Upper lobe of left lung (tissue), 6 donors: ENCODE results near the gene MNAT1. TPM values are rescaled to one million over a fixed set of nuclear protein-coding genes. Genes with fewer than 3 reads are reported as not detected.

Experiments
- ATAC-seq, 2 donors: fragments of 200-7000 bp; cut with Tn5 transposase; one replicate each; pipeline ENCODE4 v1.9.1; 2022; ENCODE audit warnings: mild to moderate bottlenecking in 2 of 2, moderate library complexity in 2 of 2; ENCODE audit not compliant: low FRiP score in 2 of 2
- DNase-seq, 2 donors: peaks; one replicate each; pipeline ENCODE4 v3.0.0-alpha.2; 2019 to 2020
- H3K27ac ChIP-seq, 4 donors: fragments of 200-600 bp; sonication (generic); one replicate each; pipeline ENCODE4 v1.5.1; 2016 to 2019
- H3K27me3 ChIP-seq, 4 donors: fragments of 200-600 bp; sonication (generic); one replicate each; pipeline ENCODE4 v1.5.1; 2017 to 2019
- H3K36me3 ChIP-seq, 4 donors: fragments of 200-600 bp; sonication (generic); one replicate each; pipeline ENCODE4 v1.5.1; 2016 to 2019
- H3K4me1 ChIP-seq, 4 donors: fragments of 200-600 bp; sonication (generic); one replicate each; pipeline ENCODE4 v1.5.1; 2018 to 2019
- H3K4me3 ChIP-seq, 4 donors: fragments of 200-600 bp; sonication (generic); one replicate each; pipeline ENCODE4 v1.5.1; 2017 to 2019; ENCODE audit warnings: mild to moderate bottlenecking in 2 of 4, moderate library complexity in 1 of 4
- H3K9me3 ChIP-seq, 4 donors: fragments of 200-600 bp; sonication (generic); one replicate each; pipeline ENCODE4 v1.5.1; 2018 to 2019
- CTCF ChIP-seq, 6 experiments: fragments of 450-650 bp in 4 of 6; fragments of 200-600 bp in 2 of 6; sonication (generic) in 2 of 6; IDR thresholded peaks; one replicate each; pipeline ENCODE4 v1.5.1; 2016 to 2019; ENCODE audit warnings: antibody characterized with exemption in 6 of 6
- EP300 ChIP-seq, 4 donors: sonication (generic); formaldehyde crosslinking; IDR thresholded peaks; one replicate each; pipeline ENCODE4 v1.5.1; 2017; ENCODE audit warnings: antibody characterized with exemption in 4 of 4, control low read depth in 2 of 4
- POLR2A ChIP-seq, 4 donors: fragments of 450-650 bp; IDR thresholded peaks; one replicate each; pipeline ENCODE4 v1.5.1; 2016 to 2017; ENCODE audit warnings: antibody characterized with exemption in 4 of 4, mild to moderate bottlenecking in 2 of 4
- POLR2AphosphoS5 ChIP-seq, 2 donors: sonication (generic); formaldehyde crosslinking; IDR thresholded peaks; one replicate each; pipeline ENCODE4 v1.5.1; 2017; ENCODE audit warnings: antibody characterized with exemption in 2 of 2
- WGBS, 2 donors: methylation state at CpG; one replicate each; pipeline ENCODE4 v1.1.5; 2017 to 2018; 5-methylcytosine and 5-hydroxymethylcytosine counted together
- total RNA-seq, 6 donors: library from RNA; depleted of rRNA in 4 of 6; stranded (reverse); fragments of >200 nt in 4 of 6; gene quantifications; one replicate each; pipeline versions ENCODE4 v1.1.0 to v1.2.1, GENCODE V29; 2016 to 2021
- donor health status: DM: no; HTN: no; CAD: no; lungs with moderate emphysema.
- donor health status: DM: no; HTN: yes; CAD: no; lungs with severe emphysema.

Gene MNAT1
- total RNA-seq, 6 donors from 2014 or later: 15.3 to 66.0 (median 19.9) TPM

GRCh38 chr14:60973070-60973469, 238.5 kb downstream of the MNAT1 start:
- Histone ChIP-seq H3K27me3 (no peaks in the 10 kb centered on the region), H3K27ac (no peak overlapping the region), H3K4me1 (peaks cover 0 to 3% (median 0%) of the 10 kb centered on the region in 4 donors), H3K36me3 (peaks cover 0 to 19% (median 0%) of the 10 kb centered on the region in 4 donors), H3K9me3 (no peaks in the 10 kb centered on the region), H3K4me3 (no peak overlapping the region)
- DNase-seq (no peak), ATAC-seq (no peak)
- TF ChIP-seq CTCF (IDR thresholded peaks at IDR 0.05) (no peak), EP300 (IDR thresholded peaks at IDR 0.05) (no peak), POLR2AphosphoS5 (IDR thresholded peaks at IDR 0.05) (no peak), POLR2A (IDR thresholded peaks at IDR 0.05) (no peak)
- 96 to 98% methylated on average over 3 of the region's 3 CpGs for WGBS, 2 donors

DNA sequence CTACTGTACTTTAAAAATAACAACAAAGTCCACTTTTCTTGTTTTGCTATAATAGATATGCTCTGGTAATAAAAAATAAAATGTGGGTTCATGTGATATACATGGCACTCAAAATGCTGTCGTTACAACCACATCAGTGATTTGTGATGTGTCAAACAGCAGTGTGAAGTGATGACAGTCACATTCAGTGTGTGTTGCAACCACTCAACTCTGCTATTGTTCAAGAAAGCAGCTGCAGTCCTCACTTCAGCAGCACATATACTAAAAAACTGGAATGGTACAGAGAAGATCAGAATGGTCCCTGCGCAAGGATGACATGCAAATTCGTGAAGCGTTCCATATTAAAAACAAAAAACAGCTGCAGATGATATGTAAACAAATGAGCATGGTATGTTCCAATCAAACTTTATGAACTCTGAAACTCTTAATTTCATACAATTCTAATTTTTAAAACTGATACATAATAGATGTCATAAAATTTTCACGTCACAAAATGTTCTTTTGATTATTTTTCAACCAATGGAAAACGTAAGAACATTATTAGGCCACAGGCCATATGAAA, 239.6 kb downstream of the MNAT1 start:
- Histone ChIP-seq H3K4me1 (peaks cover 0 to 7% (median 4%) of the 10 kb centered on the region in 4 donors), H3K4me3 (no peak overlapping the region), H3K27me3 (no peaks in the 10 kb centered on the region), H3K9me3 (no peaks in the 10 kb centered on the region), H3K36me3 (peaks cover 0 to 19% (median 0%) of the 10 kb centered on the region in 4 donors), H3K27ac (no peak overlapping the region)
- 83% methylated on average over 6 of the region's 6 CpGs for WGBS, 2 donors
- DNase-seq (no peak), ATAC-seq (no peak)
- no peak for TF ChIP-seq POLR2A (IDR thresholded peaks at IDR 0.05)
- TF ChIP-seq POLR2AphosphoS5 (IDR thresholded peaks at IDR 0.05): no peak
- no peak for TF ChIP-seq CTCF (IDR thresholded peaks at IDR 0.05)
- TF ChIP-seq EP300 (IDR thresholded peaks at IDR 0.05): no peak

GRCh38 chr14:60975551-60975950, 241.0 kb downstream of the MNAT1 start:
- Histone ChIP-seq H3K27me3 (no peaks in the 10 kb centered on the region), H3K27ac (no peak overlapping the region), H3K4me1 (peaks cover 7 to 14% (median 12%) of the 10 kb centered on the region in 4 donors), H3K9me3 (no peaks in the 10 kb centered on the region), H3K36me3 (peaks cover 0 to 19% (median 0%) of the 10 kb centered on the region in 4 donors), H3K4me3 (no peak overlapping the region)
- 45 to 54% methylated on average over 2 of the region's 2 CpGs for WGBS, 2 donors
- no peak for ATAC-seq
- no peak for DNase-seq
- TF ChIP-seq POLR2A (IDR thresholded peaks at IDR 0.05) (no peak), EP300 (IDR thresholded peaks at IDR 0.05) (no peak), POLR2AphosphoS5 (IDR thresholded peaks at IDR 0.05) (no peak), CTCF (IDR thresholded peaks at IDR 0.05) (no peak)

DNA sequence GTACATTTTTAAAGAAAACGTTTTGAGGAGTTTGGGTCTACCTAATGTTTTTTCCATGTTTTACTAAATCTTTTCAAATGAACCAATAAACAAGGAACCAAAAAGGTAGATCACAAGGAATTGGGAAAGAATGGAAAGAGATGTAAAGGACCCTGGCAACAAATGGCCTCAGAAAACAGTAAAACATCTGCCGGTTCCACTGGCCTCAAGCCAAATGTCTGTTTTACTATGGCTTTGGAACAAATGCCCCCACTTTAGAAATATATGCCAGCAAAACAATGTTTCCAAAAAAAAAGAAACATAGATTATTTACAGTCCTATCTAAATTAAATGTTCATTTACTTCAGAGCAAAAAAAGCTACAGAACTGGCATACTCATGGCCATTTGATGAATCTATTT, 243.3 kb downstream of the MNAT1 start:
- 57 to 61% methylated on average over 2 of the region's 2 CpGs for WGBS, 2 donors
- Histone ChIP-seq H3K27ac (no peak overlapping the region), H3K4me1 (peaks cover 7 to 27% (median 22%) of the 10 kb centered on the region in 4 donors), H3K27me3 (no peaks in the 10 kb centered on the region), H3K9me3 (no peaks in the 10 kb centered on the region), H3K36me3 (peaks cover 0 to 19% (median 0%) of the 10 kb centered on the region in 4 donors), H3K4me3 (no peak overlapping the region)
- no peak for TF ChIP-seq CTCF (IDR thresholded peaks at IDR 0.05)
- TF ChIP-seq EP300 (IDR thresholded peaks at IDR 0.05): no peak
- no peak for TF ChIP-seq POLR2A (IDR thresholded peaks at IDR 0.05)
- no peak for TF ChIP-seq POLR2AphosphoS5 (IDR thresholded peaks at IDR 0.05)
- ATAC-seq: no peak
- no peak for DNase-seq
